H1 (cell line): ENCODE results near the gene NR2F6. TPM values are rescaled to one million over a fixed set of nuclear protein-coding genes. Genes with fewer than 3 reads are reported as not detected.
A peak's percentile ranks its signal among the peaks of the same experiment; 100 is the strongest.

Experiments used
- ASH2L ChIP-seq: fragments of 200-600, 300-600 bp; sonication (generic); IDR thresholded peaks from one replicate; pipeline ENCODE4 v1.7.1; 2017; ENCODE audit warnings: low read length
- CTCF ChIP-seq, 3 experiments: IDR thresholded peaks; 1 replicate in 2 of 3; 2 replicates in 1 of 3; pipeline versions ENCODE4 v1.5.1 to v1.6.1; 2011; ENCODE audit warnings: low read length in 3 of 3, mild to moderate bottlenecking in 3 of 3, inconsistent platforms in 2 of 3, low read depth in 1 of 3, moderate library complexity in 1 of 3; ENCODE audit not compliant: insufficient read depth in 1 of 3; ENCODE audit errors: control extremely low read depth in 1 of 3
- E2F6 ChIP-seq: IDR thresholded peaks from 2 replicates; pipeline ENCODE4 v1.6.1; 2012; ENCODE audit warnings: inconsistent platforms
- GABPA ChIP-seq: IDR thresholded peaks from 2 replicates; pipeline ENCODE4 v1.6.1; 2011; ENCODE audit warnings: mild to moderate bottlenecking, low read length, moderate library complexity, borderline replicate concordance; ENCODE audit not compliant: insufficient read depth
- KDM1A ChIP-seq: fragments of 200-600, 300-600 bp; sonication (generic); IDR thresholded peaks from 2 replicates; pipeline ENCODE4 v1.7.1; 2016; ENCODE audit warnings: mild to moderate bottlenecking, low read length, borderline replicate concordance
- KDM4A ChIP-seq: IDR thresholded peaks from one replicate; pipeline ENCODE4 v1.7.1; 2012; ENCODE audit warnings: low read depth, mild to moderate bottlenecking, moderate library complexity, low read length, inconsistent platforms; ENCODE audit not compliant: severe bottlenecking
- MAFK ChIP-seq: IDR thresholded peaks from 2 replicates; pipeline ENCODE4 v1.6.1; 2012; ENCODE audit warnings: low read depth, mild to moderate bottlenecking, improper control_type of control experiment, low read length
- PHF8 ChIP-seq: fragments of 200-600 bp; sonication (generic); conservative IDR thresholded peaks from 2 replicates; pipeline ENCODE4 v1.7.1; 2012; ENCODE audit warnings: low read depth, mild to moderate bottlenecking, inconsistent platforms, low read length, moderate library complexity
- POLR2A ChIP-seq, 2 experiments: IDR thresholded peaks; 1 replicate in 1 of 2; 2 replicates in 1 of 2; pipeline ENCODE4 v1.6.1; 2011; ENCODE audit warnings: low read depth in 2 of 2, low read length in 2 of 2, mild to moderate bottlenecking in 2 of 2; ENCODE audit errors: control extremely low read depth in 1 of 2
- POLR2AphosphoS5 ChIP-seq: IDR thresholded peaks from 2 replicates; pipeline ENCODE4 v1.6.1; 2011; ENCODE audit warnings: low read depth, low read length
- RAD21 ChIP-seq, 2 experiments: IDR thresholded peaks in 1 of 2; conservative IDR thresholded peaks in 1 of 2; 2 replicates each; pipeline ENCODE4 v1.6.1; 2011; ENCODE audit warnings: low read depth in 2 of 2, low read length in 2 of 2, improper control_type of control experiment in 1 of 2, inconsistent platforms in 1 of 2, mild to moderate bottlenecking in 1 of 2, moderate library complexity in 1 of 2
- RBBP5 ChIP-seq: IDR thresholded peaks from 2 replicates; pipeline ENCODE4 v1.7.1; 2012; ENCODE audit warnings: low read depth, mild to moderate bottlenecking, inconsistent platforms, low read length, moderate library complexity, borderline replicate concordance
- SIN3A ChIP-seq, 2 experiments: IDR thresholded peaks in 1 of 2; conservative IDR thresholded peaks in 1 of 2; 2 replicates each; pipeline ENCODE4 v1.6.1; 2011 to 2012; ENCODE audit warnings: low read length in 2 of 2, improper control_type of control experiment in 1 of 2, low read depth in 1 of 2, mild to moderate bottlenecking in 1 of 2
- polyA plus RNA-seq, 7 experiments: library from polyadenylated mRNA; depleted of rRNA in 3 of 7; stranded (reverse) in 5 of 7; unstranded in 2 of 7; fragments of >200 nt in 5 of 7; fragments of 200-250 nt in 2 of 7; gene quantifications; 1 replicate in 5 of 7; 2 replicates in 1 of 7; 4 replicates in 1 of 7; pipeline versions ENCODE4 v1.2.1 to v1.2.3, GENCODE V29; 2011 to 2013; ENCODE audit warnings: missing spikeins in 2 of 7, mixed read lengths in 2 of 7
- total RNA-seq: library from RNA; stranded (reverse); fragmentation: NEBNext Ultra II Directional; extraction: Animal tissue kit (Norgen Biotek cat#: 25700); gene quantifications from 2 replicates; pipeline ENCODE4 v1.2.1, GENCODE V29; 2021
- TF ChIP-seq, protein P1 (sequence below): IDR thresholded peaks from 2 replicates; pipeline ENCODE4 v1.6.1; 2011; ENCODE audit warnings: low read depth, mild to moderate bottlenecking, low read length; ENCODE audit not compliant: insufficient read depth
- TF ChIP-seq, protein P2 (sequence below): IDR thresholded peaks from 2 replicates; pipeline ENCODE4 v1.6.1; 2011; ENCODE audit warnings: low read length, improper control_type of control experiment

NR2F6 gene
- total and polyA plus RNA-seq, 2 of the 8 experiments (the other 6 are each of a cell fraction or from before 2014, with no cell fraction given) = 99.7 to 114 TPM

GRCh38 chr19:17292301-17293074 is 46.8 kb upstream of the NR2F6 start (continued):
- peak; percentile 50 to 63; a peak in 1 of 4 replicates for TF ChIP-seq SIN3A (conservative IDR thresholded peaks at IDR 0.05 in 1 of 2, IDR thresholded peaks at IDR 0.05 in 1 of 2; ENCODE audit: low read depth in 1 of 2, low read length in 2 of 2)
- no peak for TF ChIP-seq KDM1A
- peak; percentile 88 for TF ChIP-seq PHF8
- TF ChIP-seq RAD21 (IDR thresholded peaks at IDR 0.05 in 1 of 2, conservative IDR thresholded peaks at IDR 0.05 in 1 of 2; ENCODE audit: low read depth in 2 of 2, low read length in 2 of 2) = peak; percentile 72 to 74
- no peak for TF ChIP-seq MAFK
- peak; percentile 65 to 93 for TF ChIP-seq POLR2A (IDR thresholded peaks at IDR 0.05; ENCODE audit: control extremely low read depth in 1 of 2, low read depth in 2 of 2, low read length in 2 of 2)
- TF ChIP-seq E2F6 = peak; percentile 78
- TF ChIP-seq CTCF (IDR thresholded peaks at IDR 0.05; ENCODE audit: control extremely low read depth in 1 of 3, insufficient read depth in 1 of 3, low read depth in 1 of 3, low read length in 3 of 3) = peak; percentile 69 to 81 (median 74)
- peak; percentile 73 for TF ChIP-seq RBBP5
- TF ChIP-seq, protein P1, sequence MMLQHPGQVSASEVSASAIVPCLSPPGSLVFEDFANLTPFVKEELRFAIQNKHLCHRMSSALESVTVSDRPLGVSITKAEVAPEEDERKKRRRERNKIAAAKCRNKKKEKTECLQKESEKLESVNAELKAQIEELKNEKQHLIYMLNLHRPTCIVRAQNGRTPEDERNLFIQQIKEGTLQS = no peak
- TF ChIP-seq ASH2L = no peak
- TF ChIP-seq KDM4A = peak; percentile 69
- TF ChIP-seq POLR2AphosphoS5 = peak; percentile 83
- TF ChIP-seq, protein P2, sequence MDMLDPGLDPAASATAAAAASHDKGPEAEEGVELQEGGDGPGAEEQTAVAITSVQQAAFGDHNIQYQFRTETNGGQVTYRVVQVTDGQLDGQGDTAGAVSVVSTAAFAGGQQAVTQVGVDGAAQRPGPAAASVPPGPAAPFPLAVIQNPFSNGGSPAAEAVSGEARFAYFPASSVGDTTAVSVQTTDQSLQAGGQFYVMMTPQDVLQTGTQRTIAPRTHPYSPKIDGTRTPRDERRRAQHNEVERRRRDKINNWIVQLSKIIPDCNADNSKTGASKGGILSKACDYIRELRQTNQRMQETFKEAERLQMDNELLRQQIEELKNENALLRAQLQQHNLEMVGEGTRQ = no peak
- 0 out of 2 replicates have a peak, but pooled peaks have one; percentile 29 for TF ChIP-seq GABPA
